ENCODE measurements around the gene SPTB.

GRCh38 chr14:64867182-64867581, 12.5 kb downstream of the SPTB start:
- no peak for TF ChIP-seq CTCF (IDR thresholded peaks at IDR 0.05; ENCODE audit: low read depth, low read length, poor library complexity, severe bottlenecking)
- no peak for TF ChIP-seq EZH2phosphoT487 (IDR thresholded peaks at IDR 0.05; ENCODE audit: borderline replicate concordance, low read length)

Data from DOHH2 (cell line).